ENCODE measurements around the gene BOD1L1.

GRCh38 chr4:13539619-13540445 lies 87.7 kb downstream of the BOD1L1 start:
- no peak for TF ChIP-seq NANOG (IDR thresholded peaks at IDR 0.05; ENCODE audit: borderline replicate concordance)
- no peak for TF ChIP-seq CTCF (conservative IDR thresholded peaks at IDR 0.05; ENCODE audit: low read depth in 2 of 2)
- peak; percentile 26 for TF ChIP-seq EZH2phosphoT487 (IDR thresholded peaks at IDR 0.05; ENCODE audit: unreplicated experiment)
